EH (cell line): Measurements from ENCODE around the gene GPR150.

ENCODE experiments used
- DNase-seq: peaks from one replicate; pipeline ENCODE4 v3.0.0-alpha.2; 2015; ENCODE audit warnings: low read depth

Gene GPR150

GRCh38 chr5:95652849-95653248 is 33.0 kb downstream of the GPR150 start:
- DNase-seq = no peak

GRCh38 chr5:95654196-95654595 is 34.3 kb downstream of the GPR150 start:
- DNase-seq = no peak

- DNase-seq = no peak
Observed at GRCh38 chr5:95655575-95655974, 35.7 kb downstream of the GPR150 start.

- no peak for DNase-seq
Observed at GRCh38 chr5:95660060-95660459, 40.2 kb downstream of the GPR150 start.

DNA sequence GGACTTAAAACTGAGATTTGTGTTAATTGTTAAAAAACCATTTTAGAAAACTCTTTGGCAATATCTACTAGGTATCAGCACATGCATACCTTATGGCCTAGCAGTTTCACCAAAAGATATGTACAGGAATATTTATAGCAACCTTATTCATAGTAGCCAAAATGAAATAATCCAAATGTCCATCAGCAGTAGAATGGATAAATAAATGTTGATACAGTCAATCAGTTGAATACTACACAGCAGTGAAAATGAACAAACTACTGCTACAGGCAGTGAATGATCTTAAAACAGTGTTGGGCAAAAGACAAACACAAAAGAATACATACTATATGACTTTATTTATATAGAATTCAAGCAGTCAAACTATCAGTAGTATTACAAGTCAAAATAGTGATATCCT is 43.1 kb downstream of the GPR150 start:
- no peak for DNase-seq

DNA sequence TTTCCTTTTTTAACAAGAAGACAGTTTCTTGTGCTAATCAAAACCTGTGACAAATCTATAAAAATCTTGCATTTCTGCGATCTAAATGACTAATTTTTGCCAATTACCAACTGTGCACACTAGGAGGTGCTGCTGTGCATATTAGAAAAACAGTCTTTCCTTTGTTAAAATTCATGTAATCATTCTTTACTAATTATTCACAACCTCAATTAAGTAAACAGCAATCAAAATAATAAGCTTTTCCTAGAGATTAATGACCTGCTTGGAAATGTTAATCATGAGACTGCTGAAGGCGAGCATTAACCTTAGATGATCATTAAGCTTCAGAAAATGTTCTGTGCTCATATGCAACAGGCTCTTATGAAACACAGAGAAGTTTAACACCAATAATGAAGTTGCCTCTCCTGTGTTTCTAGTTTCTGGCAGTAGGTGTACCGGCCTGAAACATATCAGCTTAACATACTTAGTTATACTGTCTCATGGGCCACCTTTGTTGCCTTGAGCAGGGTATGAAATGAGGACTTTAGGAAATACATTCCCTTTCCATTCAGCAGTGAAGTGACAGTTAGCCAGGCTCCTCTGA is 44.4 kb downstream of the GPR150 start:
- peak; percentile 58 for DNase-seq

- no peak for DNase-seq
Observed at GRCh38 chr5:95667061-95667618, 47.3 kb downstream of the GPR150 start.

DNA sequence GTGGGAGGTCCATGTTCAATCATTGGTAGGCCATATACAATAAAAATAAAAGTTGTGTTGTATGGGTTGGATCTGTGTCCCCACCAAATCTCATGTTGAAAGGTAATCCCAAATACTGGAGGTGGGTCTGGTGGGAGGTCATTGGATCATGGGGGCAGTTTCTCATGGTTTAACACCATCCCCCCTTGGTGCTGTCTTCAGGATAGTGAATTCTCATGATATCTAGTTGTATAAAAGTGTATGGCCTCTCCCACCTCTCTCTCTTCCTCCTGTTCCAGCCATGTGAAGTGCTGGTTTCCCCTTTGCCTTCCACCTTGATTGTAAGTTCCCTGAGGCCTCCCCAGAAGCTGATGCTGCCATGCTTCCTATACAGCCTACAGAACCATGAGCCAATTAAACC is 47.8 kb downstream of the GPR150 start:
- DNase-seq = no peak

DNA sequence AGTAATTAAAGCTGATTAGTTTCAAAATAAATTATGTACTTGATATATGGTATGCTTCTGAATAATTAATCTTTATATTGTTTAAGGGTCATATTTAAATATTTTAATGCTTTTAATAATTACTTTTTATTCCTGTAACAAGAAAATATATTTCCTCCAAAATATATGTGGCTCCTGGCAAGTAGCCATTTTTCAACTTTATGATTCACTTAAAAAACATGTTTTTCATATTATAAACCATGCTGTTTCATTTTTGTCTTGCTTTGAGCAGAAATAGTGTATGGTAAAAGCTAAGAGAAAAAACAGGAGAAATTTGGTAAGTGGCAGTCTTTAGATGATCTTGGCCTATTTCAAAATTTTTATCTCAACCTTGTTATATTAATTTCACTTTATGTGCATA is 48.3 kb downstream of the GPR150 start:
- peak; percentile 33 for DNase-seq

GRCh38 chr5:95668728-95669127 is 48.8 kb downstream of the GPR150 start:
- DNase-seq = no peak

DNA sequence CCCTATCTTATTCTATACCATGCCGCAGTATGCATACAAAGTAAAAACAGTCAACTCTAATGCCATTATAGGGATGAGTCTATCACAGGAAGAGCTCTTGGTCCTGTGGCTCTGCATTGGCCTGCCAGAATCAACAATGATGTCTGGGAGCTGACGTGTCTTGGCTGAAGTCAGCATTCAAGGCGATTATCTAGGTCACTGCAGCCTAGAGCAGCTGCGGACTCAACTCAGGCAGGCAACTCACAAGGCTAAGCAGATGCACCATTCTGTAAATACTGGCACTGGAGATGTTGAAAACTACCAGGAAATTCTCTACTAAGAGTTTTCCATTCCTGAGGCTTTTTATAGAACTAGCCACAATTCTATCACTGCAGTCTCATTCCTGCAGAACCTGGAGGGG is 49.7 kb downstream of the GPR150 start:
- DNase-seq = peak; percentile 96

- no peak for DNase-seq
Observed at GRCh38 chr5:95669985-95670384, 50.1 kb downstream of the GPR150 start.

GRCh38 chr5:95670568-95670967 is 50.7 kb downstream of the GPR150 start:
- peak; percentile 46 for DNase-seq
